Mucosa of descending colon (tissue), 3 donors: ENCODE measurements around the gene PPP1R9A. TPM values are rescaled to one million over a fixed set of nuclear protein-coding genes. Genes with fewer than 3 reads are reported as not detected.

Experiments used
- ATAC-seq: fragments of 200-7000 bp; cut with Tn5 transposase; one replicate; pipeline ENCODE4 v1.9.1; 2020; ENCODE audit warnings: mild to moderate bottlenecking, moderate library complexity
- DNase-seq, 3 donors: peaks; one replicate each; pipeline ENCODE4 v3.0.0-alpha.2; 2020
- H3K36me3 ChIP-seq: fragments of 200-600 bp; one replicate; pipeline ENCODE4 v1.8.0; 2021; ENCODE audit warnings: low read depth, mild to moderate bottlenecking
- H3K4me1 ChIP-seq: fragments of 200-600 bp; one replicate; pipeline ENCODE4 v1.8.0; 2021; ENCODE audit warnings: low read depth, mild to moderate bottlenecking
- H3K4me3 ChIP-seq: fragments of 200-600 bp; one replicate; pipeline ENCODE4 v1.8.0; 2021; ENCODE audit warnings: mild to moderate bottlenecking
- H3K9me3 ChIP-seq: fragments of 200-600 bp; one replicate; pipeline ENCODE4 v1.8.0; 2021; ENCODE audit warnings: mild to moderate bottlenecking
- CTCF ChIP-seq: fragments of 200-600 bp; IDR thresholded peaks from one replicate; pipeline ENCODE4 v1.8.0; 2022; ENCODE audit warnings: antibody characterized with exemption, mild to moderate bottlenecking
- intact Hi-C, 2 donors: fragments of 100-400 bp; cut with DNase I in 1 of 2; cut with micrococcal nuclease in 1 of 2; formaldehyde crosslinking; loops; one replicate each; pipeline versions ENCODE4 v1.11.0 to v1.11.1; 2022; cut with DNase I, micrococcal nuclease
- total RNA-seq, 3 donors: library from RNA; stranded (reverse); fragmentation: NEBNext Ultra II Directional in 2 of 3; extraction: Animal tissue kit (Norgen Biotek cat#: 25700) in 2 of 3; gene quantifications; one replicate each; pipeline versions ENCODE4 v1.2.1 to v1.2.4, GENCODE V29; 2021 to 2023
- donor health status: DM: no; HTN: no; CAD: no; lungs with moderate emphysema.
- donor health status: DM: no; HTN: no; CAD: no.
- donor health status: DM: no; HTN: yes; CAD: no.

PPP1R9A gene
- total RNA-seq, 3 donors from 2014 or later: 17.8 to 48.9 (median 30.8) TPM

GRCh38 chr7:95045236-95045923 is 138.0 kb downstream of the PPP1R9A start:
- H3K4me1 ChIP-seq: no peaks in the 10 kb centered on the region
- ATAC-seq (peak; percentile 73), DNase-seq (peak in 2 of 3 donors; percentile 25 to 43)
- TF ChIP-seq CTCF: no peak
- no peaks in the 10 kb centered on the region for H3K9me3 ChIP-seq
- no peaks in the 10 kb centered on the region for H3K36me3 ChIP-seq
- intact Hi-C loops: no loop called here
- H3K4me3 ChIP-seq: no peak overlapping the region

- intact Hi-C loops: no loop called here
- no peaks in the 10 kb centered on the region for H3K9me3 ChIP-seq
- no peak for TF ChIP-seq CTCF
- no peak overlapping the region for H3K4me3 ChIP-seq
- no peaks in the 10 kb centered on the region for H3K4me1 ChIP-seq
- no peak for DNase-seq
- no peak for ATAC-seq
- H3K36me3 ChIP-seq: no peaks in the 10 kb centered on the region
These were observed 139.3 kb downstream of the PPP1R9A start for GRCh38 chr7:95046494-95047240.

GRCh38 chr7:95047291-95047690 is 139.9 kb downstream of the PPP1R9A start:
- H3K9me3 ChIP-seq: no peaks in the 10 kb centered on the region
- DNase-seq (no peak), ATAC-seq (no peak)
- no peaks in the 10 kb centered on the region for H3K36me3 ChIP-seq
- H3K4me1 ChIP-seq: no peaks in the 10 kb centered on the region
- no peak for TF ChIP-seq CTCF
- H3K4me3 ChIP-seq: no peak overlapping the region
- intact Hi-C loops: no loop called here

- no peaks in the 10 kb centered on the region for H3K4me1 ChIP-seq
- DNase-seq: no peak
- no peaks in the 10 kb centered on the region for H3K36me3 ChIP-seq
- intact Hi-C loops: no loop called here
- ATAC-seq: no peak
- H3K4me3 ChIP-seq: no peak overlapping the region
- H3K9me3 ChIP-seq: no peaks in the 10 kb centered on the region
- TF ChIP-seq CTCF: no peak
These were observed 145.2 kb downstream of the PPP1R9A start for GRCh38 chr7:95052566-95053094.

GRCh38 chr7:95054386-95054785 is 147.0 kb downstream of the PPP1R9A start:
- no peak overlapping the region for H3K4me3 ChIP-seq
- H3K36me3 ChIP-seq: no peaks in the 10 kb centered on the region
- no peaks in the 10 kb centered on the region for H3K4me1 ChIP-seq
- peak; percentile 39 for ATAC-seq
- intact Hi-C loops: no loop called here
- H3K9me3 ChIP-seq: no peaks in the 10 kb centered on the region
- no peak for TF ChIP-seq CTCF
- no peak for DNase-seq
